B cell (primary cell): ENCODE data around the gene EZH2. TPM values are rescaled to one million over a fixed set of nuclear protein-coding genes. Genes with fewer than 3 reads are reported as not detected.

Experiments
- ATAC-seq: fragments of 200-7000 bp; cut with Tn5 transposase; one replicate; pipeline ENCODE4 v1.10.0; 2021; ENCODE audit warnings: low read depth, mild to moderate bottlenecking, moderate number of reproducible peaks, moderate library complexity
- CTCF ChIA-PET: fragments of 350-600 bp; sonication (Branson Sonifier 250); formaldehyde crosslinking; loops from one replicate; lab custom pipeline; 2021; ENCODE audit warnings: antibody characterized with exemption, inconsistent platforms; lab: Charles Lee
- POLR2A ChIA-PET: fragments of 350-600 bp; sonication (Branson Sonifier 250); formaldehyde crosslinking; loops from one replicate; lab custom pipeline; 2021; ENCODE audit warnings: antibody characterized with exemption; lab: Charles Lee
- DNase-seq: peaks from one replicate; pipeline ENCODE4 v3.0.0; 2013
- H2AFZ ChIP-seq: 2 replicates; pipeline ENCODE4 v1.6.1; 2012; ENCODE audit warnings: mild to moderate bottlenecking, low read depth, low read length; ENCODE audit not compliant: insufficient read depth, poor library complexity, severe bottlenecking
- H3K27ac ChIP-seq, 2 donors: 1 replicate in 1 of 2; 2 replicates in 1 of 2; pipeline ENCODE4 v1.5.1; 2012 to 2013; ENCODE audit warnings: low read length in 2 of 2, mild to moderate bottlenecking in 2 of 2, moderate library complexity in 1 of 2
- H3K27me3 ChIP-seq, 4 experiments: fragments of 200-600 bp in 1 of 4; sonication (generic) in 1 of 4; replicated peaks in 1 of 4; 1 replicate in 2 of 4; 2 replicates in 2 of 4; pipeline versions ENCODE4 v1.6.1 to v1.7.0; 2013 to 2016; ENCODE audit warnings: low read length in 3 of 4, mild to moderate bottlenecking in 2 of 4, mixed read lengths in 1 of 4, moderate library complexity in 1 of 4; ENCODE audit not compliant: insufficient read depth in 4 of 4, control insufficient read depth in 3 of 4; ENCODE audit errors: control extremely low read depth in 1 of 4
- H3K36me3 ChIP-seq, 2 experiments: replicated peaks in 1 of 2; 1 replicate in 1 of 2; 2 replicates in 1 of 2; pipeline versions ENCODE4 v1.6.1 to v1.7.1; 2013; ENCODE audit warnings: low read length in 1 of 2; ENCODE audit not compliant: insufficient read depth in 2 of 2, control insufficient read depth in 1 of 2; ENCODE audit errors: control extremely low read depth in 1 of 2, extremely low read depth in 1 of 2
- H3K4me1 ChIP-seq, 2 donors: fragments of 200-600 bp in 1 of 2; sonication (generic) in 1 of 2; 1 replicate in 1 of 2; 2 replicates in 1 of 2; pipeline versions ENCODE4 v1.5.1 to v1.6.1; 2013 to 2017; ENCODE audit warnings: low read length in 2 of 2; ENCODE audit not compliant: control insufficient read depth in 2 of 2, insufficient read depth in 2 of 2
- H3K4me2 ChIP-seq: replicated peaks from 2 replicates; pipeline ENCODE3; 2012; ENCODE audit warnings: mild to moderate bottlenecking, low read depth, low read length; ENCODE audit not compliant: poor library complexity, severe bottlenecking
- H3K4me3 ChIP-seq, 5 experiments: fragments of 200-600 bp in 1 of 5; sonication (generic) in 1 of 5; 1 replicate in 3 of 5; 2 replicates in 2 of 5; pipeline versions ENCODE4 v1.5.1 to v1.7.0; 2011 to 2016; ENCODE audit warnings: low read length in 4 of 5, mild to moderate bottlenecking in 4 of 5, low read depth in 2 of 5, control low read depth in 1 of 5, moderate library complexity in 1 of 5; ENCODE audit not compliant: insufficient read depth in 1 of 5; ENCODE audit errors: control extremely low read depth in 1 of 5, extremely low read depth in 1 of 5
- H3K79me2 ChIP-seq: fragments of 200-600 bp; sonication (generic); one replicate; pipeline ENCODE4 v1.6.0; 2016; ENCODE audit warnings: low read length; ENCODE audit not compliant: control insufficient read depth, insufficient read depth
- H3K9ac ChIP-seq: fragments of 200-600 bp; sonication (generic); 2 replicates; pipeline ENCODE4 v1.6.1; 2017; ENCODE audit warnings: mild to moderate bottlenecking, low read length, moderate library complexity
- H3K9me3 ChIP-seq, 3 donors: one replicate each; pipeline versions ENCODE4 v1.6.1 to v1.7.1; 2013; ENCODE audit warnings: low read length in 2 of 3; ENCODE audit not compliant: control insufficient read depth in 2 of 3, insufficient read depth in 1 of 3; ENCODE audit errors: control extremely low read depth in 1 of 3
- H4K20me1 ChIP-seq: 2 replicates; pipeline ENCODE4 v1.6.0; 2012; ENCODE audit warnings: mild to moderate bottlenecking, low read length; ENCODE audit not compliant: insufficient read depth, control insufficient read depth, poor library complexity, severe bottlenecking
- H3K27ac Mint-ChIP-seq: one replicate; pipeline ENCODE4 v1.8.0; 2021; ENCODE audit warnings: mixed read lengths
- H3K27me3 Mint-ChIP-seq: one replicate; pipeline ENCODE4 v1.8.0; 2021; ENCODE audit warnings: mixed read lengths
- H3K4me1 Mint-ChIP-seq: one replicate; pipeline ENCODE4 v1.8.0; 2021; ENCODE audit warnings: mixed read lengths
- H3K4me3 Mint-ChIP-seq: one replicate; pipeline ENCODE4 v1.8.0; 2021; ENCODE audit warnings: mixed read lengths
- H3K9me3 Mint-ChIP-seq: one replicate; pipeline ENCODE4 v1.8.0; 2022; ENCODE audit warnings: mixed read lengths; ENCODE audit not compliant: insufficient read depth
- CTCF ChIP-seq: fragments of 200-600 bp; IDR thresholded peaks from one replicate; pipeline ENCODE4 v1.8.0; 2022; ENCODE audit warnings: antibody characterized with exemption, mild to moderate bottlenecking
- EZH2 ChIP-seq: IDR thresholded peaks from 2 replicates; pipeline ENCODE4 v1.6.1; 2012; ENCODE audit warnings: borderline replicate concordance, low read depth, mild to moderate bottlenecking, moderate library complexity, low read length; ENCODE audit not compliant: insufficient read depth, poor library complexity, severe bottlenecking
- WGBS: methylation state at CpG from one replicate; pipeline ENCODE4 v1.1.5; 2013; ENCODE audit warnings: missing lambda C conversion rate; ENCODE audit not compliant: insufficient coverage; 5-methylcytosine and 5-hydroxymethylcytosine counted together
- intact Hi-C: fragments of 100-400 bp; cut with micrococcal nuclease; formaldehyde crosslinking; loops from one replicate; pipeline ENCODE4 v1.10.0; 2022
- polyA plus RNA-seq: library from polyadenylated mRNA; depleted of rRNA; stranded (reverse); fragments of >200 nt; gene quantifications from 2 replicates; pipeline ENCODE4 v1.2.3, GENCODE V29; 2012
- total RNA-seq, 2 donors: library from RNA; stranded (reverse); fragments of 120-200 nt in 1 of 2; gene quantifications; 1 replicate in 1 of 2; 2 replicates in 1 of 2; pipeline versions ENCODE4 v1.2.3 to v1.2.4, GENCODE V29; 2013 to 2022

The EZH2 gene
- total and polyA plus RNA-seq, 2 donors (not counting 1 experiment from before 2014, with no cell fraction given): 5.1 to 10.3 TPM

DNA sequence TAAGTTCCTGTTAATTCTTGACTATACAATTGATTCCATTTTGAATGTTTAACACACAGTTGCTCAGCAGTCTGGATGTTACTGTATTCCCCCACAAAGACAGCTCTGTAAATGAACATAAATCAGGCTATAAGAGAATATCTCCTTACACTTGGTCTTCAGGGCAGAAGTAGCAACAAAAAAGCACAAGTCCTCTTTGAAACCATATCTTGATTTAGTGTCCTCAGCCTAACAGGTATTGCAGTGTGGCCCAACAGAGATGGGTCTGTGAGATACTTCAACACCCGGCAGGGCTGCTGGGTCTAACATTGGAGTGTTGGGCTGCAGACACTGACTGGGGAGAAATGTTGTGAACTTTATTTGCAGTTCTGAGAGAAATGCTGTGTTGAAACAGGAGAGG, 109.6 kb downstream of the EZH2 start:
- H3K27ac Mint-ChIP-seq: no peak overlapping the region
- Histone ChIP-seq H3K4me2 (no peak overlapping the region), H3K79me2 (no peaks in the 10 kb centered on the region), H3K9me3 (no peaks in the 10 kb centered on the region), H3K4me1 (peaks cover 8 to 9% of the 10 kb centered on the region in 2 donors), H3K27me3 (no peaks in the 10 kb centered on the region), H3K36me3 (peaks cover 12 to 51% of the 10 kb centered on the region in 2 experiments), H3K9ac (no peak overlapping the region), H4K20me1 (peaks cover 5% of the 10 kb centered on the region), H3K4me3 (no peak overlapping the region), H3K27ac (no peak overlapping the region), H2AFZ (no peak overlapping the region)
- no peak overlapping the region for H3K4me3 Mint-ChIP-seq
- H3K9me3 Mint-ChIP-seq: no peaks in the 10 kb centered on the region
- intact Hi-C loops: no loop called here
- ATAC-seq (no peak), DNase-seq (no peak)
- ChIA-PET POLR2A (no interaction called here), CTCF (interaction anchor here (0.6 to 1.6 kb wide), 4 partner anchors 10 to 199 kb away, joined by 3 to 5 read pairs (median 4); no protein-coding TSS in a partner anchor)
- TF ChIP-seq CTCF (no peak), EZH2 (no peak)
- H3K27me3 Mint-ChIP-seq: no peaks in the 10 kb centered on the region
- WGBS: 89% methylated on average over 1 of the region's 1 CpG
- H3K4me1 Mint-ChIP-seq: peaks cover 14% of the 10 kb centered on the region

- Mint-ChIP-seq H3K27ac (peak overlapping the region; percentile 7), H3K4me1 (peaks cover 14% of the 10 kb centered on the region), H3K27me3 (no peaks in the 10 kb centered on the region), H3K4me3 (no peak overlapping the region), H3K9me3 (no peaks in the 10 kb centered on the region)
- peak; percentile 21 for DNase-seq
- Histone ChIP-seq H3K9me3 (no peaks in the 10 kb centered on the region), H3K27me3 (no peaks in the 10 kb centered on the region), H4K20me1 (peaks cover 3% of the 10 kb centered on the region), H3K79me2 (no peaks in the 10 kb centered on the region), H2AFZ (no peak overlapping the region), H3K4me2 (peak overlapping the region; percentile 26), H3K4me3 (no peak overlapping the region), H3K4me1 (peaks cover 8 to 9% of the 10 kb centered on the region in 2 donors), H3K27ac (peak overlapping the region in 1 of 2 donors; percentile 46), H3K36me3 (peaks cover 10 to 48% of the 10 kb centered on the region in 2 experiments), H3K9ac (no peak overlapping the region)
- ChIA-PET CTCF (interaction anchor here (0.6 to 0.9 kb wide), 2 partner anchors 10 to 190 kb away, joined by 3 to 4 read pairs; no protein-coding TSS in a partner anchor), POLR2A (interaction anchor here (0.5 kb wide), 1 partner anchor 91 kb away, joined by 3 read pairs; no protein-coding TSS in a partner anchor)
- WGBS: 3% methylated on average over 10 of the region's 10 CpGs
- TF ChIP-seq EZH2 (no peak), CTCF (no peak)
- intact Hi-C loops: no loop called here
- peak; percentile 36 for ATAC-seq
These were observed 110.8 kb downstream of the EZH2 start for GRCh38 chr7:148773334-148773733.
